Endothelial cell of umbilical vein (primary cell): ENCODE data around the gene IGFL1. TPM values are rescaled to one million over a fixed set of nuclear protein-coding genes. Genes with fewer than 3 reads are reported as not detected.

Experiments used
- BruUV-seq: library from RNA; stranded (reverse); fragments of 400-500 nt; replicated peaks from 2 replicates; lab custom pipeline; 2021; lab: Mats Ljungman, UMichigan
- CTCF ChIA-PET: fragments of 300-600, 350-600 bp; sonication (Branson Sonifier 250); formaldehyde crosslinking; loops from one replicate; lab custom pipeline; 2021; ENCODE audit warnings: antibody characterized with exemption, inconsistent platforms; lab: Charles Lee
- POLR2A ChIA-PET: fragments of 300-600, 350-600 bp; sonication (Branson Sonifier 250); formaldehyde crosslinking; loops from one replicate; lab custom pipeline; 2021; ENCODE audit warnings: antibody characterized with exemption, inconsistent platforms; lab: Charles Lee
- DNase-seq: peaks from one replicate; pipeline ENCODE4 v3.0.0-alpha.2; 2011; ENCODE audit warnings: low read depth, low spot score
- FAIRE-seq: peaks from 2 replicates; lab custom pipeline; 2011; peaks lifted over from hg19 to GRCh38; lab: Jason Lieb, UNC
- H2AFZ ChIP-seq: 2 replicates; pipeline ENCODE4 v1.6.0; 2012; ENCODE audit warnings: low read depth, low read length, control low read depth, inconsistent platforms
- H3K27ac ChIP-seq: 2 replicates; pipeline ENCODE4 v1.5.1; 2011; ENCODE audit warnings: low read depth, mild to moderate bottlenecking, control low read depth, low read length, moderate library complexity; ENCODE audit not compliant: insufficient read depth
- H3K27me3 ChIP-seq, 2 experiments: 2 replicates each; pipeline versions ENCODE4 v1.6.0 to v1.6.1; 2011; ENCODE audit warnings: low read length in 2 of 2, mixed read lengths in 1 of 2; ENCODE audit not compliant: control insufficient read depth in 2 of 2, insufficient read depth in 2 of 2
- H3K36me3 ChIP-seq, 2 experiments: 2 replicates in 1 of 2; 3 replicates in 1 of 2; pipeline ENCODE4 v1.5.1; 2011; ENCODE audit warnings: low read length in 2 of 2, mild to moderate bottlenecking in 1 of 2, moderate library complexity in 1 of 2; ENCODE audit not compliant: control insufficient read depth in 2 of 2, insufficient read depth in 2 of 2; ENCODE audit errors: extremely low read depth in 1 of 2
- H3K4me1 ChIP-seq: 3 replicates; pipeline ENCODE4 v1.5.1; 2011; ENCODE audit warnings: mild to moderate bottlenecking, low read length; ENCODE audit not compliant: control insufficient read depth, insufficient read depth; ENCODE audit errors: extremely low read depth
- H3K4me2 ChIP-seq: 2 replicates; pipeline ENCODE4 v1.6.1; 2011; ENCODE audit warnings: low read length, control low read depth, mixed read lengths; ENCODE audit not compliant: insufficient read depth
- H3K4me3 ChIP-seq, 3 experiments: fragments of 200-600 bp in 1 of 3; sonication (generic), shearing (Covaris generic) in 1 of 3; replicated peaks in 1 of 3; 2 replicates each; pipeline ENCODE4 v1.5.1; 2011 to 2016; ENCODE audit warnings: control low read depth in 3 of 3, low read length in 3 of 3, mild to moderate bottlenecking in 2 of 3, inconsistent platforms in 1 of 3, low read depth in 1 of 3, moderate library complexity in 1 of 3; ENCODE audit not compliant: insufficient read depth in 1 of 3
- H3K79me2 ChIP-seq: 2 replicates; pipeline ENCODE4 v1.6.0; 2012; ENCODE audit warnings: low read length, inconsistent platforms; ENCODE audit not compliant: control insufficient read depth, insufficient read depth
- H3K9ac ChIP-seq: replicated peaks from 2 replicates; pipeline ENCODE3; 2011; ENCODE audit warnings: low read length, control low read depth; ENCODE audit not compliant: insufficient read depth; ENCODE audit errors: extremely low read depth
- H3K9me1 ChIP-seq: replicated peaks from 3 replicates; pipeline ENCODE4 v1.6.0; 2011; ENCODE audit warnings: mild to moderate bottlenecking, low read length; ENCODE audit not compliant: control insufficient read depth, insufficient read depth; ENCODE audit errors: extremely low read depth
- H3K9me3 ChIP-seq: replicated peaks from 2 replicates; pipeline ENCODE4 v1.5.1; 2012; ENCODE audit warnings: low read length, inconsistent platforms; ENCODE audit not compliant: control insufficient read depth, insufficient read depth
- H4K20me1 ChIP-seq: replicated peaks from 2 replicates; pipeline ENCODE3; 2011; ENCODE audit warnings: mild to moderate bottlenecking, low read length; ENCODE audit not compliant: control insufficient read depth, insufficient read depth; ENCODE audit errors: extremely low read depth
- EZH2 ChIP-seq: IDR thresholded peaks from 2 replicates; pipeline ENCODE4 v1.6.1; 2012; ENCODE audit warnings: borderline replicate concordance, low read depth, mild to moderate bottlenecking, moderate library complexity, low read length, inconsistent platforms; ENCODE audit not compliant: severe bottlenecking
- JUN ChIP-seq: IDR thresholded peaks from 2 replicates; pipeline ENCODE4 v1.6.1; 2011; ENCODE audit warnings: borderline replicate concordance, low read depth; ENCODE audit not compliant: insufficient read length, insufficient read depth
- MYC ChIP-seq: IDR thresholded peaks from one replicate; pipeline ENCODE4 v1.6.1; 2011; ENCODE audit warnings: mild to moderate bottlenecking, low read depth, low read length
- POLR2AphosphoS5 ChIP-seq: IDR thresholded peaks from 2 replicates; pipeline ENCODE4 v1.6.1; 2012; ENCODE audit warnings: low read depth, mild to moderate bottlenecking, control low read depth, low read length, moderate library complexity; ENCODE audit not compliant: insufficient read depth
- dilution Hi-C: fragments of 300-500 bp; cut with MboI; formaldehyde crosslinking; loops from one replicate; pipeline ENCODE4 v1.15.0; 2019; ENCODE audit warnings: low sequenced_read_pairs; ENCODE audit not compliant: extremely low pct_ligation_motif_present
- intact Hi-C: fragments of 100-400 bp; cut with micrococcal nuclease; formaldehyde crosslinking; loops from one replicate; pipeline ENCODE4 v1.10.0; 2022
- polyA plus RNA-seq, 4 experiments: library from polyadenylated mRNA; depleted of rRNA in 3 of 4; stranded (reverse) in 3 of 4; unstranded in 1 of 4; fragments of >200 nt; gene quantifications; 2 replicates each; pipeline versions ENCODE4 v1.2.1 to v1.2.3, GENCODE V29; 2011 to 2012; ENCODE audit warnings: missing spikeins in 1 of 4
- total RNA-seq: library from RNA; stranded (reverse); gene quantifications from 2 replicates; pipeline ENCODE4 v1.2.3, GENCODE V29; 2021
- TF ChIP-seq, protein P1 (sequence below): IDR thresholded peaks from 2 replicates; pipeline ENCODE4 v1.6.1; 2011; ENCODE audit not compliant: insufficient read depth, insufficient read length

The IGFL1 gene
- total and polyA plus RNA-seq, 2 donors (not counting 3 experiments of a cell fraction or from before 2014, with no cell fraction given): not detected

DNA sequence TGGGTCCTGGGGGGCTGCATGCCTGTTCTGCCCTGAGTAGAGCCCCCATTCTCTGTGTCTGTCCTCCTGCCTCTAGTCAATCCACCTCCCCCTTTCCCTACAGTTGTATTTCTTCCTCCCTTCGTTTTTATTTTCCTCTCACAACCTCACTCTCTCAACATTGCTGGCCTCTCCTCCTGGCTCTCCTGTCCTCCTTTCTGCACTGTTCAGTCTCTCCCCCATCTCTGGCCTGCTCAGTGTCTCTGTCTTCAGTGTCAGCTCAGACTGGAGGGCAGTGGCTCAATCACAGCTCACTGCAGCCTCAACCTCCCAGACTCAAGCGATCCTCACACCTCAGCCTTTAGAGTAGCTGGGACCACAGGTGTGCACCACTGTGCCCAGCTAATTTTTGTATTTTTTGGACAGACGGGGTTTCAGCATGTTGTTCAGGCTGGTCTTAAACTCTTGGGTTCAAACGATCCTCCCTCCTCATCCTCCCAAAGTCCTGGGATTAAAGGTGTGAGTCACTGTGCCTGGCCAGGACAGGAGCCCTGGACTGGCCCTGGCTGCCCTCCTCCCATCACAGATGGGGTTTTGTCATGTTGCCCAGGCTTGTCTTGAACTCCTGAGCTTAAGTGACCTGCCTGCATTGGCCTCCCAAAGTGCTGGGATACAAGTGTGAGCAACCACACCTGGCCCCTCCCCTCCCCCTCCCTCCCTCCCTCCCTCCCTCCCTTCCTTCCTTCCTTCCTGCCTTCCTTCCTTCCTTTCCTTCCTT lies 32.0 kb upstream of the IGFL1 start:
- no TSS peak for BruUV-seq
- Histone ChIP-seq H3K36me3 (no peaks in the 10 kb centered on the region), H3K27me3 (peaks cover 0 to 4% of the 10 kb centered on the region in 2 experiments), H3K4me1 (no peaks in the 10 kb centered on the region), H3K4me3 (no peak overlapping the region), H3K9me1 (no peaks in the 10 kb centered on the region), H3K79me2 (no peaks in the 10 kb centered on the region), H3K9me3 (no peaks in the 10 kb centered on the region), H4K20me1 (no peaks in the 10 kb centered on the region), H3K27ac (no peak overlapping the region), H3K9ac (no peak overlapping the region), H2AFZ (no peak overlapping the region), H3K4me2 (no peak overlapping the region)
- DNase-seq (no peak), FAIRE-seq (no peak)
- ChIA-PET CTCF (no interaction called here), POLR2A (no interaction called here)
- dilution Hi-C loops (no loop called here), intact Hi-C loops (no loop called here)
- TF ChIP-seq EZH2: no peak

DNA sequence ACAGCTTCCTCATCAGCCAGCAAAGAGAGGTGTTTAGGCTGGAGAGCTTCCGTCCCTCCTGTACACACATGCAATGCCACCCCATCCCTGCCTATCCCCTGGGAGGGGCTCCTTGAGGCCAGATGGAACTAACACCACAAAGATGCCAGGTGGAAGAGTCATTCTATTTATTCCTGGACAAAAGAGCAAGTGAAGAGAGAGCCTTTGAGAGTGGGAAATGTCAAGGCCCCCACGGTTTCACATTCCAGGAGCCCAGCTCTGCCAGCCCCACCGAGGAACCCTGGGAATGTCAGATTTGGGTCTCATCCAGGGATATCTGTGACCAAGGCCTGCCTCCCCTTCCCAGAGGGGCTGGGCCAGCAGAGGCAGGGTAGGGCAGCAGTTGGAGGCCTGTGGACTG lies 30.8 kb upstream of the IGFL1 start:
- H4K20me1 ChIP-seq: no peaks in the 10 kb centered on the region
- no peaks in the 10 kb centered on the region for H3K9me1 ChIP-seq
- no peaks in the 10 kb centered on the region for H3K4me1 ChIP-seq
- H3K27ac ChIP-seq: no peak overlapping the region
- H3K9me3 ChIP-seq: no peaks in the 10 kb centered on the region
- no peak overlapping the region for H3K9ac ChIP-seq
- ChIA-PET POLR2A (no interaction called here), CTCF (interaction anchor here (1.2 to 1.3 kb wide), 2 partner anchors 66 to 170 kb away, joined by 3 to 5 read pairs; no protein-coding TSS in a partner anchor)
- H3K79me2 ChIP-seq: no peaks in the 10 kb centered on the region
- peaks cover 0 to 3% of the 10 kb centered on the region in 2 experiments for H3K27me3 ChIP-seq
- intact Hi-C loops: no loop called here
- TF ChIP-seq POLR2AphosphoS5 (no peak), JUN (no peak), MYC (no peak)
- TF ChIP-seq, protein P1, sequence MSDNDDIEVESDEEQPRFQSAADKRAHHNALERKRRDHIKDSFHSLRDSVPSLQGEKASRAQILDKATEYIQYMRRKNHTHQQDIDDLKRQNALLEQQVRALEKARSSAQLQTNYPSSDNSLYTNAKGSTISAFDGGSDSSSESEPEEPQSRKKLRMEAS: no peak
- FAIRE-seq (no peak), DNase-seq (no peak)
- no peak overlapping the region for H3K4me2 ChIP-seq
- H3K4me3 ChIP-seq: no peak overlapping the region
- H2AFZ ChIP-seq: no peak overlapping the region
- dilution Hi-C loops: no loop called here
- BruUV-seq: no TSS peak
- no peaks in the 10 kb centered on the region for H3K36me3 ChIP-seq
